Measurements from ENCODE around the gene ACTN3. TPM values are rescaled to one million over a fixed set of nuclear protein-coding genes. Genes with fewer than 3 reads are reported as not detected.
"Not testable (repeated sequence)": the region's sequence is repeated elsewhere in the genome, so short reads cannot be mapped to it uniquely, and the experiment has no call there.

The ACTN3 gene
- total RNA-seq, result not detected

DNA sequence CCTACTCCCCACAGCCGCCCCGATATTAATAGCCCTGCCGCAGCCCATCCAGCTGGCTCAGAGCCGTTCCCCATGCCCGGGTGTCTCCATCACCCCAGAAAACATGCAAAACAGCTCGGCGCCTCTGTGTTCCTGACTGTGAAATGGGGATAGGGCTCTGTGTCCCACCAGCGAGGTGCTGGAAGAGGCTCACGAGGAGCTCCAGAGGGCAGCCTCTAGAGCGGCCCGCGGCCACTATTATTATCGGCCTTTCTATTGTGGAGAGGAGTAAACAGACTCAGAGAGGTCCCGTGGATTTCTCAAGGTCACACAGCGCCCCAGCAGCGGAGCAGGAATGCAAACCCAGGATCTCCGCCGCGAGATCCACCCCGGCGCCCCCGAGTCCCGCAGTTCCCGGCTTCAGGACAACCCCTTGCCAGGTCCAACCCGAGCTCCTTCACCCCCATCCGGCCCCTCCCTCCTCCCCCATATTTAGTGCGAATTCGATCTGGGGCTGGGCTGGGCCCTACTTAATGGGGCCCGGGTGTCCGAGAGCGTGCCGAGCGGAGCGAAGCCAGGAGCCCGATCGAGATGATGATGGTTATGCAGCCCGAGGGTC is at the start of gene ACTN3:
ACTN3 (plus strand) TSS at position 536 of the 598 bp plus-strand sequence; CDS start at position 571, 35 bp downstream.
- DNase-seq (ENCODE audit: low read depth in 2 of 3, low spot score in 2 of 3), result no peak

DNA sequence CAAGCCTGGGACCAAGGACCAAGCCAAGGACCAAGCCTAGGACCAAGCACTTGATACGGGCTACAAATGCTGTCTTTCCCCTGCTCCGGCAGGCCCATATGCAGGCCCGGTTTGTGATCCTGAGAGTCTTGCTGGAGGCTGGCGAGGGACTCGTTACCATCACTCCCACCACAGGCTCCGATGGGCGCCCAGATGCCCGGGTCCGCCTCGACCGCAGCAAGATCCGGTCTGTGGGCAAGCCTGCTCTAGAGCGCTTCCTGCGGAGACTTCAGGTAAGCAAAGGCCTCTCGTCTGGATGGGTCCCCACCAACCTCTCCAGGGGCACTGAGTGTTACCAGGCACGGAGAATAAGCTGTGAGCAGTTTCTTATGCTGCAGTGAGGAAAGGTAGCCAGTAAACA is 49.5 kb upstream of the ACTN3 start:
- DNase-seq (ENCODE audit: low read depth in 2 of 3, low spot score in 2 of 3), result no peak

DNA sequence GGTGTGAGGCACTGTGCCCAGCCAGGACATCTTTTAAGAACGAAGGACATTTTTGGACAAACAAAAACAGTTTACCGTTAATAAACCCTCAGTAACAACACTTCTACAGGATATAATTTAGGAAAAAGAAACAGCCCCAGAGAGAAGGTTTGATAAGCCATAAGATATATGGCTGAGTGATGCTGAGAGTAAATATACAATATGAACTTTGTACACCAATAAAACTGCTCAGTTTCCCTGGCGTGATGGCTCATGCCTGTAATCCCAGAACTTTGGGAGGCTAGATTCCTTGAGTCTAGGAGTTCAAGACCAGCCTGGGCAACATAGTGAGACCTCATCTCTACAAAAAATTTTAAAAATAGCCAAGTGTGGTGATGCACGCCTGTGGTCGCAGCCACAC is 48.2 kb upstream of the ACTN3 start:
- DNase-seq (ENCODE audit: low read depth in 2 of 3, low spot score in 2 of 3), result no peak

DNA sequence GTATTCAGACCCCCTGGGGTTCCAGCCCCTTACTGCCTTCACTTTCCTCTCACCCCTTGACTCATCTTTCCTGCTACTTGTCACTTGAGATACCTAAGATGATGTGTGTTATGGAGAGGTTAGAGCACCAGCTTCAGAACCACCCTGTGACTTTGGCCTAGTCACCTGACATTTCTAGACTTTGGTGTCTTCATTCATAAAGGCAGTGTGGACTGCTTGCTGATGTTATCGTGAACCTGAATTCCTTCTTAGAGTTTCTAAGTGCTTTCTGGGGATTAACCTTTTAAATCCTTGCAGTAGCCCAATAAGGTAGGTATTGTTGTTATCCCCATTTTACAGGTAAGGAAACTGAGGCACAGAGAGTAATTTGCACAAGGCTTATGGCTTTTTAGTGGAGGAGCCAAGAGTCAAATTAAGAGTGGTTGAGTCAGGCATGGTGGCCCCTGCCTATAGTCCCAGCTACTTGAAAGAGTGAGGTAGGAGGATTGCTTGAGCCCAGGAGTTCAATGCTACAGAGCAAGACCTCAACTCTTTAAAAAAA is 41.4 kb upstream of the ACTN3 start:
- DNase-seq (ENCODE audit: low read depth in 2 of 3, low spot score in 2 of 3), result no peak

DNA sequence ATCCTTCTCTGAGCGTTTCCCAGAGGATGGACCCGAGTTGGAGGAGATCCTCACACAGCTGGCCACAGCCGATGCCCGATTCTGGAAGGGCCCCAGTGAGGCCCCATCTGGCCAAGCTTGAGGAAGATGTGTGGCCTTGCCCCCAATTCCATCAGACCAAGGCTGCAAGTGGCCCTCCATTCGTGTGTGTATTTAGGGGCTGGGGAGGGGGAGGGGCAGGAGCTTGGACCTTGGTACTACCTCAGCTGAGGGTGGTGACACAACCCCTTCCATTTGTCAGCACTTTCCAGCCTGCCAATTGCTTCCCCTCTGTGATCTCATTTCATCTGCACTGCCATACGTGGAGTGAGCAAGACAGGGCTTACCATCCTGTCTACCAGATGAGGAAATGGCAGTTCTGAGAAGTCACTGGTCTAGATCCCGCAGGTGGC is 37.6 kb upstream of the ACTN3 start:
- no peak for DNase-seq (ENCODE audit: low read depth in 2 of 3, low spot score in 2 of 3)

DNA sequence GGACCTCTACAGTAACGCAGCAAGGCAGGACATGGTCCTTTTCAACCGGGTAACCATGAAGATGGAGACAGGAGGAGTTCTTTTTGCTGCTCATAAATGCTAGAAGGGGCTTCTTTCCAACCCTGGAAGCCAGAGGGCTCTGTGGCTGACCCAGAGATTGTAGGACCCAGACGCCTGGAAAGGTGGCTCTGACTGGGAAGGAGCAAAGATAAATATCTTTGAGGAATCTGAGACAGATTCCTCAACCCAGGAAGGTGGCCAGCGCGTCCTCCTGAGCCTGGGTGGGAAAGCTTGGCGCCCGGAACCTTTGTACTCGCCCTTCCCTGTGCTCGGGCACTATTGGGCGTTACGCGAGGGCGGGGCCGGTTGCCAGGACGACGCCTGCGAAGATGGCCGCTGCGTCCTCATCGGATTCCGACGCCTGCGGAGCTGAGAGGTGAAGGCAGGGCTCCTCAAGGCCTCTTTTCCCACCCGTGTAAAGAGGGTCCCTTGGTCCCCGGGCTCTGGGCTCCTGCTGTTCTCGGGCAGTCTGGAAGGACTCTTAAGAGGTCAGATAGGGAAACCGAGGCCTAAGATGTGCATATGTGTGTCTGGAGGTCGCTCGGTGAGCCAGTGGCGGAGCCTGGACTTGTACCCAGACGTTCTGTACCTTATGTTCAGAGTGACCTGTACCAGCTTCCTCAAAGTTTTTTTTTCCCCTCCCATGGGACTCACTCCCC is 36.3 kb upstream of the ACTN3 start, which contains the start of gene BBS1:
BBS1 (plus strand) TSS at position 365 of the 719 bp plus-strand sequence; CDS start at position 390, 25 bp downstream.
- DNase-seq (ENCODE audit: low read depth in 2 of 3, low spot score in 2 of 3), result peak; percentile 63 to 76 (median 73)

DNA sequence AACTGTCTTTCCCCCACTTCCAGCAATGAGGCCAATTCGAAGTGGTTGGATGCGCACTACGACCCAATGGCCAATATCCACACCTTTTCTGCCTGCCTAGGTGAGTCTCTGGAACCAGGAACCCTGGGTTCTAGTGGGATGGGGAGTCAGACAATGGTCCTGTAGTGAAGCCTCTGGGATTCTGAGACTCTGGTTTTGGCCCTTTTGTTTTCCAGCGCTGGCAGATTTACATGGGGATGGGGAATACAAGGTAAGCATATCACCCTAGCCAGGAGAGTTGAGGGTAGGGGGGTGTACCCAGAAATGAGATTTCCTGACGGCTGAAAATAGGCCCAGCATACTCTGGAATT is 35.7 kb upstream of the ACTN3 start:
- DNase-seq (ENCODE audit: low read depth in 2 of 3, low spot score in 2 of 3), result no peak

DNA sequence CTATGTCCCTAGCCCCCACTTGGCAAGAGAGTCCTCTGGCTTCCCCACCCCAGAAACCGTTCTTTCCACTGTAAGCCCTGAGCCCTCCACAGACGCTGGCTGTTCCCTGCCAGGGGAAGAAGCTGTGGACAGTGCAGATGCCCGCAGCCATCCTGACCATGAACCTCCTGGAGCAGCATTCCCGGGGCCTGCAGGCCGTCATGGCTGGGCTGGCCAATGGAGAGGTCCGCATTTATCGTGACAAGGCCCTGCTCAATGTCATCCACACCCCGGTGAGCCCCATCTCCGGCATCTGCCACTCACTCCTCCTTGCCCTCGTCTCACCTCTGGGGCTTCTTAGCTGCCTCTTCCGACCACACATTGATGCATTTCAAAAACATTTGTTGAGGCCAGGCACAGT is 23.1 kb upstream of the ACTN3 start:
- DNase-seq (ENCODE audit: low read depth in 2 of 3, low spot score in 2 of 3), result no peak

DNA sequence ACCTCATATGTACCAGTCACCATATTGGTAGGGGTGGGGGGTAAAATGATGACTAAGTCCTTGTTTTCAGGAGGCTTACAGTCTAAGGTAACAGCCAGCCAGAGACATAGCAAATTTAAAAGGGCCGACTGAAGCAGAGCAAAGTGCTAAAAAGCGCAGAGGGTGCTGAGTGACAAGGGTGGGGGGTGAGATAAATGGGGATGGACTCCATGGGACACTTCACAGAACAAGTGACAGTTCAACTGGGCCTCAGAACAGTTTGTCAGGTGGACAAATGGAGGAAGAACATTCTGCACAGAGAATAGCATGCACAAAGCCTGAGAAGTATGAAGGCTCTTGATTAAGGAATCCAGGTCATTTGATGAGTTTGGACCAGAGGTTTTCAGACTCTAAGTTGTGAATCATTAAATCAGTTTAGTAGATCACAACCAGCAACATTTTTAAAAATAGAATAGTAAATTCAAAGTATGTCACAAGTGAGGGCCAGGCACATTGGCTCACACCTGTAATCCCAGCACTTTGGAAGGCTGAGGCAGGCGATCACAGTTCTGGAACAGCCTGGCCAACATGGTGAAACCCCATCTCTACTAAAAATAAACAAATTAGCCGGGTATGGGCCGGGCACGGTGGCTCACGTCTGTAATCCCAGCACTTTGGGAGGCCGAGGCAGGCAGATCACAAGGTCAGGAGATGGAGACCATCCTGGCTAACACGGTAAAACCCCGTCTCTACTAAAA is 22.2 kb upstream of the ACTN3 start:
- DNase-seq (ENCODE audit: low read depth in 2 of 3, low spot score in 2 of 3), result no peak

DNA sequence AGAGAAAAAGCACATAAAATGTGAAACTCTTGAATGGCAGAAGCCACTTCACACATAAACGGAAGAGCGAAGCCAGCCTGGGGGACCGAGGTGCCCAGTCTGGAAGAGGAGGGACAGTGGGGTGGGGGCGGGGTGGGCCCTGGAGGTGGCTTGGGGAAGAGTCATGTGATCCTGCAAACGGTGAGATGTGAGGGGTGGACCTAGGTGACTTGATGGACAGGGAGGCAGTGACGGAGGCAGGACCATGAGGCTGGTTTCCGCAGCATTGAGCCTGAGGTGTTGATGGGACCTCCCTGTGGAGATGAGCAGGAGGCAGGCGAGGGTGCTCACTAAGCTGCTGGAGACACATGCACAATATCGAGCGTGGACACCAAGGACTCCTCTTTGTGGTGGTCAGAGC is 17.6 kb upstream of the ACTN3 start:
- no peak for DNase-seq (ENCODE audit: low read depth in 2 of 3, low spot score in 2 of 3)

DNA sequence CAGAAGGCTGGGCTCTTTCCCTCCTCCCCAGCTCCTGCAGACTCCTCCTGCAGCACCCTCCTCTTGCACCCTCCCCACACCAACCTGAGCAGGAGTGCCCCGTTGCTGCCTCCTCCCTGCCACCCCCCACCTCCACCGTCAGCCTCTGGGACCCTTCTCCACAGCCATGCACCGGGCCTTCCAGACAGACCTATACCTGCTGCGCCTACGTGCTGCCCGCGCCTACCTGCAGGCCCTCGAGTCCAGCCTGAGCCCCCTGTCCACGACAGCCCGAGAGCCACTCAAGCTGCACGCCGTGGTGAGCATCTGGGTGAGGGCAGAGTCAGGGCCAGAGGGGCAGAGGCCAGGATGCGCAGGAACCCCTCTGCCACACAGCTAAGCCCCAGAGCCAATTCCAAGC is 17.0 kb upstream of the ACTN3 start:
- DNase-seq (ENCODE audit: low read depth in 2 of 3, low spot score in 2 of 3), result no peak

DNA sequence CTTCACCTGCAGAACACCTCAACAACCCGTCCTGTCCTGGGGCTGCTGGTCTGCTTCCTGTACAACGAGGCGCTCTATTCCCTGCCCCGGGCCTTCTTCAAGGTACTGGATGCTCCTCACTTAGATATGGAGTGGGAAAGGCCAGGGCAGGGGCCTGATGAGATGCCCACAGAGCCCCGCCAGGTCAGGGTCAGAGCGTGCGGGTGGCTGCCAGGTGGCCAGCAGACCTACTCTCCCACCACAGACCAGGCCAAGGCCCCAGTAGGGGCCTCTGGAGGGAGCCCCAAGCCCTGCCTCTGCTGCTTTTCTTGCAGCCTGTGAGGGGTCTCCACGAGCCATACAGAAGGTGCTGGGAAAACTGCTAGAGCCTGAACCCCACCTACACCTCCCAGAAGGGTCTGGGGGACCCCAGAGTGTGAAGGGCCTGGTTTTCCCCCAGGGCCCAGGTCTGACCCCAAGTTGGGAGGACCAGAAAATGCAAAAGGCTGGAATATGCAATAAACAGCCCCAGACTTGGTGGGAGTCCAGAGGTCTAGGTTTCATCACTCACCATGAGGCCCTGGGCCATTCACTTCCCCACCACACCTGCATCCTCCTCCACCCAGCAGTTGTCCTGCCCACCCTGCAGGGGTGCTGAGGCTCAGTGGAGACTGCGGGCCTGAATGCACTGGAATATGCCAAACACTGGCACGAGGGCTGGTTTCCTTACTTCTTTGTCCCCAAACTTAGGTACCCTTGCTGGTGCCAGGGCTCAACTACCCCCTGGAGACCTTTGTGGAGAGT is 15.6 kb upstream of the ACTN3 start:
- DNase-seq (ENCODE audit: low read depth in 2 of 3, low spot score in 2 of 3), result no peak

DNA sequence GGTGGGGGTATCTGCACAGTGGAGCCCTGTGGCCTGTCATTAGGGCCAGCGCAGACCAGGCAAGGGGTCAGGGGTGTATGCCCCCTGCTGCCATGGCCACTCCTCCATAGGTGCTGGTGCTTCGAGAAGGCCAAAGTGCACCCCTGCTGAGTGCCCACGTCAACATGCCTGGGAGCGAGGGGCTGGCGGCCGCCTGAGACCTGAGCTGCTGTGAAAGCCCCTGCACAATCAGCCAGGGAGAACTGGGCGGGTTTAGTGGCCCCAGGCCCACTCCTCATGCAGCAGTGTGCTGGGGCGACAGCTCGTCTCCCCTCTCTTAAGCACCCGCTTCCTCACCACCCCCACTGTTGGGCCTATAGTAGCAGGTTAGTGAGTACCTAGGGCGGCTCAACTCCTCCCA is 14.9 kb upstream of the ACTN3 start:
- no peak for DNase-seq (ENCODE audit: low read depth in 2 of 3, low spot score in 2 of 3)

DNA sequence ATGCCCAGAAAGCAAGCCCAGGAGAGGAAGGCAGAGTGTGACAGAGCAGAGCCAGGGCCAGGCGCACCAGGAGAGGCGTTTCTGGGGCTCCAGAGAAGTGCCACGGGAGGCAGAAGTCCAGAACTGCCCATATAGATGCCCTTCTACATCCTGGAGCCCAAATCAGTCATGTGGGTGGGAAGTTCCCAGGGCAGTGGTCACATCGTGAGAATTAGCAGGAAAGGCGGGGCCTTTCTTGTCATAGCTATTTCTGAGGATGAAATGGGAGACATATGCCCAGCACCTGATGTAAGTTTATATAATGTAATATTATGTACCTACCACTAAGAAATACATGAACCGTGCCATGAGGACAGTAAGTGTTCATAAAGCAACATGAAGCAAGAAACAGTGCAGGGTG is 13.9 kb upstream of the ACTN3 start:
- DNase-seq (ENCODE audit: low read depth in 2 of 3, low spot score in 2 of 3), result no peak

DNA sequence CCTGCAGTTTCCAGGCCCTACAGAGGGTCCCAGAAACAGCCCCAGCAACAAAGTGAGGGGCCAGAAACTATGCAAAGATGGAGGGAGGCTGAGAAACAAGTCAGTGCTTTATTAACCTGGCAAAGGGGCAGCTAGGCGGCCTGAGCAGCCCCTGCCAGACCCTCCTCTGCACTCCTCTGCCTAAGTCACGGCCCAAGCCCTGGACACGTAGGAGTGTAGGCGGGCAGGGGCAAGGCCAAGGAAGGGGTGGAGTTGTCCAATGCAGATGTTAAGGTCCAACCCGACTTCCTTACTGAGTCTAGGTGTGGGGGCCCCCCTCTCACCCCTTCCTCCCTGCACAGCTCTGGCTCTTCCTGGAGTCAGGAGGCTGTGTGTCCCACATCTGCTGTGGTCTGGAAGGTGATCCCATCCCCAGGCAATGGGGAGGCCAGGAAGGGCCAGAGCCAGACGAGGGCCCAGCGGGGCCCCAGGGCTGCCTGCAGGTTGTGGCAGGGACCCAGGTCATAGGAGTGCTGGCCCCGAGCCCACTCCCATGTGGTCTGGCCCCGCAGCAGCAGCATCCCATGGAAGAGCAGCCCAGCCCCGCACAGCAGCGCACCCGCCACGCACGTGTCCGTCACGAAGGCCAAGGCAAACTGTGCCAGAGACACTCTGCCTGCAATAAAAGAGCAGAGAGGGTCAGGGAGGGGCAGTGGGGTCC is 7.4 kb upstream of the ACTN3 start:
- no peak for DNase-seq (ENCODE audit: low read depth in 2 of 3, low spot score in 2 of 3)

DNA sequence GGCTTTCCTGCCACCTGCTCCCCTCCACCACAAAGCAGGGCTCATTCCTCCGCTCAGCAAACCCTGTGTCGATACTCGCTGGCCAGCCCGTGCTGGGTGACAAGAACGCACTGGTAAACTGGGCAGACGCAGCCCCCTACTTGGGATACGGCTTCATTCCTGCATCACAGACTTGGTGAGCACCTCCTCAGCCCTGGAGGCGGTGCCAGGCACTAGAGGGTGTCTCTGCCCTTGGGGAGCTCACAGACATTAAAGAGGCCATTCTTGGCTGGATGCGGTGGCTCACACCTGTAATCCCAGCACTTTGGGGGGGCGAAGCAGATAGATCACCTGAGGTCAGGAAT is 6.9 kb upstream of the ACTN3 start:
- DNase-seq (ENCODE audit: low read depth in 2 of 3, low spot score in 2 of 3), result no peak

DNA sequence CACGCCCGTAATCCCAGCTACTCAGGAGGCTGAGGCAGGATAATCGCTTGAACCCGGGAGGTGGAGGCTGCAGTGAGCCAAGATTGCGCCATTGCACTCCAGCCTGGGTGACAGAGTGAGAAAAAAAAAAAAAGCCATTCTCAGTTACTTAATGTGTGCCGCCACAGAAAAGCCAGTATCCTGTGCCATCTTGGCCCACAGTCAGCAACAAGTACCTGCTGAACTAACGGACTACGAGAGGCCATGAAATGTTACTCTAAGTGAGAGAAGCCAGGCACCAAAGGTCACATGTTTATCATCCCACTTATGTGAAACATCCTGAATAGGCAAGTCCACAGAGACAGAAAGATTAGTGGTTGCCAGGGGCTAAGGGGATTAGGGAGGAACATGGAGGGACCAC is 6.1 kb upstream of the ACTN3 start:
- DNase-seq (ENCODE audit: low read depth in 2 of 3, low spot score in 2 of 3), result not testable (repeated sequence)

DNA sequence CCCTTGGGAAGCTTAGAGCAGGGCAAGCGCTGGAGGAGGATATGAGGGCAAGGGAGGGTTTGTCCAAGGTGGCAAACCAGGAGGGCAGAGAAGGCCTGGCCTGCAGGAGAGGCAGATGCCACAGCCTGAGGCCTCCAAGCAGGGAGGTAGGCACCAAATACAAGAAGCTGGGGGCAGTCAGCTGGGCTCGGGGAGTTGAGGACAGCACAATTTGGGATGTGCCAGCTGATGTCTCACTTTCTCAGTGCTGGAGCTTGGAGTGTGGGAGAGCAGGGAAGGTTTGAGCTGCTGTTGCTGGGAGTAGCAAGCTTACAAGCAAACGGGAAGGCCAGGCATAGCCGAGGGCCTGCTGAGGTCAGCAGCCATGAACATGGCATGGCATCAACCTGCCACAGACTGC is 4.8 kb upstream of the ACTN3 start:
- no peak for DNase-seq (ENCODE audit: low read depth in 2 of 3, low spot score in 2 of 3)

DNA sequence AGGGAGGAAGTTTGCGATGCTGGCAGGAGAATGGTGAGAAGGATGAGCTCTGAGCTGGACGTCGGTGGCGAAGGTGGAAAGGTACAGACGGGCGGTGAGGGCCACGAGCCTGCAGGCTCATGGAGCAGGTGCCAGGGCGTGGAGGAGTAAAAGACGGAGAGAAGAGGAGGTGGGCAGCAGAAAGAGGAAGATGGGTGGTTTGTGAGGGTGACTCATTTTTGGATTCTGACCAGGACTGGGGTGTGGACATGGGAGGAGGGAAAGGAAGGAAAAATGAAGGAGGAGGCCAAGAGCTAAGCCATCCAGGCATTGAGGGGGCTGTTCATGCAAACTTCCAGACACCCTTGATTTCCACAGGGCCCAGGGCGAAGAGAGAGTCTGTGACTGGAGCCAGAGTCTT is 4.3 kb upstream of the ACTN3 start:
- DNase-seq (ENCODE audit: low read depth in 2 of 3, low spot score in 2 of 3), result no peak

Measured in hematopoietic multipotent progenitor cell (in vitro differentiated cells).